BE2C (cell line): ENCODE measurements around the gene MGA. TPM values are rescaled to one million over a fixed set of nuclear protein-coding genes. Genes with fewer than 3 reads are reported as not detected.
A peak's percentile ranks its signal among the peaks of the same experiment; 100 is the strongest.

Source experiments
- DNase-seq: peaks from one replicate; pipeline ENCODE4 v3.0.0-alpha.2; 2020
- H3K27me3 ChIP-seq: fragments of 250-450 bp; sonication (Bioruptor Pico); 2 replicates; pipeline ENCODE4 v1.5.1; 2020; ENCODE audit warnings: mild to moderate bottlenecking
- H3K36me3 ChIP-seq: fragments of 250-450 bp; sonication (Bioruptor Pico); 2 replicates; pipeline ENCODE4 v1.5.1; 2020; ENCODE audit warnings: mild to moderate bottlenecking
- H3K4me1 ChIP-seq: fragments of 250-450 bp; sonication (Bioruptor Pico); 2 replicates; pipeline ENCODE4 v1.5.1; 2020
- H3K4me3 ChIP-seq: 2 replicates; pipeline ENCODE4 v1.5.1; 2011; ENCODE audit warnings: low read depth, low read length
- H3K9me3 ChIP-seq: fragments of 250-450 bp; sonication (Bioruptor Pico); 2 replicates; pipeline ENCODE4 v1.5.1; 2020
- CTCF ChIP-seq: IDR thresholded peaks from 2 replicates; pipeline ENCODE4 v1.5.1; 2012; ENCODE audit warnings: mild to moderate bottlenecking, low read depth, low read length
- polyA plus RNA-seq: library from polyadenylated mRNA; unstranded; fragments of >200 nt; gene quantifications from one replicate; pipeline ENCODE4 v1.2.1, GENCODE V29; 2012; ENCODE audit warnings: low read depth, missing spikeins; ENCODE audit not compliant: insufficient read length, insufficient read depth

Gene MGA
- polyA plus RNA-seq, result 10.3 TPM

GRCh38 chr15:41660235-41661077, at the start of gene MGA:
TSS of gene MGA (plus strand) at chr15:41660405.
- peaks cover 5% of the 10 kb centered on the region; the same call in 1 of the 2 replicates for H3K9me3 ChIP-seq
- peak; percentile 93 for DNase-seq
- no peaks in the 10 kb centered on the region; the same call in 1 of the 2 replicates for H3K4me1 ChIP-seq
- TF ChIP-seq CTCF, result peak; percentile 29
- no peaks in the 10 kb centered on the region for H3K27me3 ChIP-seq
- peak within 1 kb of the TSS; percentile 58 for H3K4me3 ChIP-seq
- no peaks in the 10 kb centered on the region for H3K36me3 ChIP-seq

GRCh38 chr15:41620536-41621199, 39.5 kb upstream of the MGA start:
- no peaks in the 10 kb centered on the region for H3K4me1 ChIP-seq
- H3K36me3 ChIP-seq, result no peaks in the 10 kb centered on the region
- no peak for DNase-seq
- 0 out of 2 replicates have a peak, but pooled peaks cover 4% of the 10 kb centered on the region for H3K27me3 ChIP-seq
- H3K9me3 ChIP-seq, result no peaks in the 10 kb centered on the region
- peak overlapping the region; percentile 51 for H3K4me3 ChIP-seq
- TF ChIP-seq CTCF, result no peak

DNA sequence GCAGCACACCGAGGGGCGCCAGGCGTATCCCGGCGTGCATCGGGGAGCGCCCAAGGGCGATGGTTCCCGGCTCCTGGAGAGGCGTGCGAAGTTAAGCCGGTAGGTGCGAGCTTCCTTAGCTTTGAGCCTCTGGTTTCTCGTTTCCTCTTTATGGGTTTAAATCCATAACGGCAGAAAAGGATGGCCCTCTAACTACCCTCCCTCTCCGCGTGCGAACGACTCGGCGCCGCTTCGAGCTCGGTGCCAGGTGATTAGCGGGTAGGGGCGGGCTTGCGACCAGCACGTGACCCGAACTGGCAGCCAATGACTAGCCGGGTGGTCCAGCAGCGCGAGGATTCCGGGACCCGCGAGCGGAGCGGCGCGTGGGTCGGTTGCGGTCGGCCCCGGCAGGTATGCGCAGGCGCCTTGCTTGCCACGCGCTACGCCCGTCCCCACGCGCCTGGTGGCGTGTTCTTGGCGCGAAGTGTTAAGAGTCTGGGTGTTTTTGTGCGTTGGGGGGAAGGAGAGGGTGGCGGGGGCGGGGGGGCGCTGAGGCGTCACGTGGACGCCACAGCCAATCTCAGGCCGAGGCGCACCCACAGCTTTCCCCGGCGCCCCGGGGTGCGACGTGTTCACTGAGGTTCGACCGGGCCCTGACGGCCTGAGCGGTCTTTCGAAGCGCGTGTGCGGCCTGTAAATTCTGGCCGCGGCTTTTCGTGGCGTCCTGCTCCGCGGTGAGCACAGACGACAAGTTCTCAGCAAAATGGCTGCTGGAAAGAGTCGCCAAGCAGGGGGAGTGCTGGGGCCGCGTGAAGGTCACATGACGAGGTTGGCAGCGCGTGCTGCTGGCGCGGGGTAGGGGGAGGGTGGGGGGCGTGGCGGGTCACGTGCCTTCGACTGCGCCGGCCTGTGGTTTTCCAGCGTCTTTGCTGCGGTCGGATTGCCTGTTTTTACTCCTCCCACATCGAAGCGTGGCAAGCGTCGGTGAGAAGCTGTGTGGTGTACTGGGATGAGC, 38.7 kb upstream of the MGA start:
- no peak for TF ChIP-seq CTCF
- peak overlapping the region; percentile 51 for H3K4me3 ChIP-seq
- 0 out of 2 replicates have a peak, but pooled peaks cover 4% of the 10 kb centered on the region for H3K27me3 ChIP-seq
- H3K36me3 ChIP-seq, result no peaks in the 10 kb centered on the region
- H3K9me3 ChIP-seq, result no peaks in the 10 kb centered on the region
- no peaks in the 10 kb centered on the region for H3K4me1 ChIP-seq
- peak; percentile 81 for DNase-seq

DNA sequence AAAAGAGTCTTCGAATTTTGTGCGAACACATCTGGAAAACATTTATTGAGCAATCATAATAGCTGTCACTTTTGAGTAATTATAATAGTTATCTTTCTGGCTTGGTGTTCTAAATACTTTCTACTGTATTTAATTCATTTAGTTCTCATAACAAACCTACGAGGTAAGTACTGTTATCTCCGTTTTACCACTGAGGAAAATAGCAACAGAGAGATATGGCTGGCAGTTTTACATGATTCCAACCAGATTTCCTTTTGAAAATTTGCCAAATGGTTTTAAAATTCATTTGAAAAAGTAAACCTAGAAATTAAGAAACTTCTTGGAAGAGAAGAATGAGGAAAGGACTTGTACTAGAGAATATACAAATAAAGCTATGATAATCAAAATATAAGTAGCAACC, 37.3 kb upstream of the MGA start:
- Histone ChIP-seq H3K36me3 (no peaks in the 10 kb centered on the region), H3K4me1 (no peaks in the 10 kb centered on the region; the same call in 1 of the 2 replicates), H3K9me3 (no peaks in the 10 kb centered on the region), H3K27me3 (0 out of 2 replicates have a peak, but pooled peaks cover 4% of the 10 kb centered on the region), H3K4me3 (no peak overlapping the region)
- no peak for TF ChIP-seq CTCF
- DNase-seq, result no peak

GRCh38 chr15:41627203-41627602, 33.0 kb upstream of the MGA start:
- Histone ChIP-seq H3K36me3 (no peaks in the 10 kb centered on the region), H3K4me1 (no peaks in the 10 kb centered on the region; the same call in 1 of the 2 replicates), H3K9me3 (no peaks in the 10 kb centered on the region), H3K4me3 (no peak overlapping the region), H3K27me3 (no peaks in the 10 kb centered on the region)
- no peak for DNase-seq
- no peak for TF ChIP-seq CTCF
